ENCODE results near the gene S100Z.

- TF ChIP-seq CTCF (IDR thresholded peaks at IDR 0.05) (no peak), POLR2A (IDR thresholded peaks at IDR 0.05) (no peak)
Observed at GRCh38 chr5:76808141-76808691, 41.6 kb upstream of the S100Z start.
